Suprapubic skin (tissue), 4 donors: ENCODE results near the gene CNPY3.

ENCODE experiments used
- CTCF ChIP-seq, 2 donors: fragments of 200-600 bp in 1 of 2; fragments of 450-650 bp in 1 of 2; sonication (generic) in 1 of 2; IDR thresholded peaks; one replicate each; pipeline ENCODE4 v1.5.1; 2016 to 2019; ENCODE audit warnings: antibody characterized with exemption in 2 of 2, mild to moderate bottlenecking in 1 of 2, moderate library complexity in 1 of 2
- POLR2A ChIP-seq, 2 donors: fragments of 450-650 bp; IDR thresholded peaks; one replicate each; pipeline ENCODE4 v1.6.1; 2017; ENCODE audit warnings: antibody characterized with exemption in 2 of 2, mild to moderate bottlenecking in 2 of 2, moderate library complexity in 2 of 2
- POLR2AphosphoS5 ChIP-seq, 3 donors: sonication (generic); formaldehyde crosslinking; IDR thresholded peaks; one replicate each; pipeline ENCODE4 v1.6.1; 2017; ENCODE audit warnings: antibody characterized with exemption in 3 of 3

DNA sequence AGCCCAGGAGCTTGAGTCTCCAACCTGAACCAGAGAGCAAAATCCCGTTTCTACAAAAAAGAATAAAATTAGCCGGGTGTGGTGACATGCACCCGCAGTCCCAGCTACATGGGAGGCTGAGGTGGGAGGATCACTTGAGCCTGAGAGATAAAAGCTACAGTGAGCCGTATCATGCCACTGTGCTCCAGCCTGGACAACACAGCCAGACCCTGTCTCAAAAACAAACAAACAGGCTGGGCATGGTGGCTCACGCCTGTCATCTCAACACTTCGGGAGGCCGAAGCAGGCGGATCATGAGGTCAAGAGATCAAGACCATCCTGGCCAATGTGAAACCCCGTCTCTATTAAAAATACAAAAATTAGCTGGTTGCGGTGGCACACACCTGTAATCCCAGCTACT lies 24.8 kb upstream of the CNPY3 start:
- TF ChIP-seq CTCF (IDR thresholded peaks at IDR 0.05) (no peak), POLR2AphosphoS5 (IDR thresholded peaks at IDR 0.05) (no peak), POLR2A (IDR thresholded peaks at IDR 0.05) (no peak)
